GM12801 (cell line): Measurements from ENCODE around the gene DUS1L.

Experiments
- TF ChIP-seq, protein P1 (sequence below): IDR thresholded peaks from one replicate; pipeline ENCODE4 v1.5.1; 2011; ENCODE audit warnings: control low read depth; ENCODE audit not compliant: insufficient read length; ENCODE audit errors: extremely low read depth

Gene DUS1L

DNA sequence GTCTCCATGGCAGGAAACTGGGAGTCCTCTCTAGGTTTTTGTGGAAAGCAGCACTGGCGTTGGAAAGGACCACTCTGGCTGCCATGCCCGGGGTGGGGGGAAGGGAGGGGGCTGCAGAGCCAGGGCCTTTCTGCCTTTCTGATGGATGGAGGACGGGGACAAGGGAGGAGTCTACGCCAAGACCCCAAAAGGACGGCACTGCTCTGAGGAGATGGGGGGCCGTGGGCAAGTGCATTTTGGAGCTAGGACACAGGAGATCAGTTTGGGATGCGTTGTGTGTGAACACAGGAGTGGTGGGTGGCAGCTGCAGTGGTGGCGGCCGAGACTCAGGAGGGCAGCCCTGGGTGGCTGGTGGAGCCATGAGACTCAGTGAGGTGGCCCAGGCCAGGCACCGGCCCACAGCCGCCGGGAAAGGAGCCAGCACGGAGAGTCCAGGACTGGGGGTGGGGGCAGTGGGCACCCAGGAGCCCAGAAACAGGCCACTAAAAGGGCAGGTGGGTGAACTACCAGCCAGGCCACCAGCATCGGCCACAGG, 45.0 kb downstream of the DUS1L start:
- TF ChIP-seq, protein P1, sequence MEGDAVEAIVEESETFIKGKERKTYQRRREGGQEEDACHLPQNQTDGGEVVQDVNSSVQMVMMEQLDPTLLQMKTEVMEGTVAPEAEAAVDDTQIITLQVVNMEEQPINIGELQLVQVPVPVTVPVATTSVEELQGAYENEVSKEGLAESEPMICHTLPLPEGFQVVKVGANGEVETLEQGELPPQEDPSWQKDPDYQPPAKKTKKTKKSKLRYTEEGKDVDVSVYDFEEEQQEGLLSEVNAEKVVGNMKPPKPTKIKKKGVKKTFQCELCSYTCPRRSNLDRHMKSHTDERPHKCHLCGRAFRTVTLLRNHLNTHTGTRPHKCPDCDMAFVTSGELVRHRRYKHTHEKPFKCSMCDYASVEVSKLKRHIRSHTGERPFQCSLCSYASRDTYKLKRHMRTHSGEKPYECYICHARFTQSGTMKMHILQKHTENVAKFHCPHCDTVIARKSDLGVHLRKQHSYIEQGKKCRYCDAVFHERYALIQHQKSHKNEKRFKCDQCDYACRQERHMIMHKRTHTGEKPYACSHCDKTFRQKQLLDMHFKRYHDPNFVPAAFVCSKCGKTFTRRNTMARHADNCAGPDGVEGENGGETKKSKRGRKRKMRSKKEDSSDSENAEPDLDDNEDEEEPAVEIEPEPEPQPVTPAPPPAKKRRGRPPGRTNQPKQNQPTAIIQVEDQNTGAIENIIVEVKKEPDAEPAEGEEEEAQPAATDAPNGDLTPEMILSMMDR, result no peak

DNA sequence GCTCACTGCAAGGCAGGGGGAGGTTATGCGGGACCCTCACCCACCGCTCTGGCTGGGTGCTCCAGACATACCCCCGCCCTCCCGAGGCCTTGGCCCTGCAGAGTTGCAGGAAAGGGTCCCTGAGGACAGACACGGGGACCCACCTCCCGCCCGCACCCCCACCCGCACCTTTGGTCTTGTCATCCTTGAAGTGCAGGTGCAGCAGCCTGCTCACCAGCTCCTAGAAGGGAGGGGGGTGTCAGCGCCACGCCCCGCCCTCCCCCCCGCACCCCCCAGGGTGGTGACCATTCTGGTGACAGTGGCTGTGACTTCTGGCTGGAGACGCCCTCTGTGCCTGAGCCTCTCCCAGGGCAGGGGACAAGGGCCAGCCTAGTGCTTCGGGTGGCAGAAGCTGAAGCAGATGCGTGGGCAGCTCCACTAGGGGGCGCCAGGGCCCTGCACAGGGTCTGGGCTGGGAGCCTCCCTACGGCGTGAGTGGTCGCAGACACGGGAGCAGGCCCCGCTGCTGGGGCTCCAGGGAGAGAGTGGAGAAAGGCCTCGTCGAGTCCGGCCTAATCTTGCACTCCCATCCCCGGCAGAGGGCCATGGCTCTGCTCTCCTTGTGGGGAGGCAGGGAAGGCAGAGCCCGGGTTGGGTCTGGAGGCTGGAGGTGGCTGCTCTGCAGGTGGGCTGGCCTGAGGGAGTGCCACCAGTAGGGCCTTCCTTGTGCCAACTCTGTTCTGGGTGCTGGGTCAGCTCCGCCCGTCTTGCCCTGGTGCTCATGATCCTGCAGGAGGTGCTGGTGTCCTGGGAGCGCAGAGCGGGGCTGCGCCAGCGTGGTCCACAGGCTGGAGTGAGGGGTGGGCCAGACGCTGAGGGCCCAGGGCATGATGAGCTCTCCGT, 45.7 kb downstream of the DUS1L start:
- TF ChIP-seq, protein P1, result no peak

DNA sequence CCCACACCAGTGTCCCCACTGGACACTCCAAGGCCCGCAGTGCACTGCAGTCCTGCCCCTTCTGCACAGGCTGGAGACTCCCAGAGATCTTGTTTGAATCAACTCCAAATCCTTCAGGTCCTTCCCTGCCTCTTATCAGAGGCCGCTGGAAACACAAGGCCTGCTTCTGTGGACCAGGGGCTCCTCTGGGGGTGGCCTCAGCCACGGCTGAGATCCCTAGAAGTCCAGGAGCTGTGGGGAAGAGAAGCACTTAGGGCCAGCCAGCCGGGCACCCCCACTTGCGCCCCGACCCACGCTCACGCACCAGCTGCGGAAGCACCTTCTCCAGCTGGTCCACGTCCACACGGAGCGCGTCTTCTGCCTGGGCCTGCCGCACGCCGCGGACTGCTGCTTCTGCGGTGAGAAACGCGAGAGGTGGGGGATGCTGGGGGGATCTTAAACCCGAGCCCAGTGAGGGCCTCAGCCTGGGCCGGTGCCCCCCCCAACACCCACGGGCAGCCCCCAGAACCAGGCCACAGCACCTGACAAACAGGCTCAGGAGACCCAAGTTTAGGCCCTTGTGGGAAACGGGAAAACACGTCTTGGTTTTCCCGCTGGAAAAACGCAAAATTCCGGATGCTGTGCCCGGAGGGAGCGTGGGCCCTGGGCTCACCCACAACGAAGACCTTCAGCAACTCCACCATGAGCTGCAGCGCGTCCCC, 46.5 kb downstream of the DUS1L start:
- TF ChIP-seq, protein P1, result no peak

DNA sequence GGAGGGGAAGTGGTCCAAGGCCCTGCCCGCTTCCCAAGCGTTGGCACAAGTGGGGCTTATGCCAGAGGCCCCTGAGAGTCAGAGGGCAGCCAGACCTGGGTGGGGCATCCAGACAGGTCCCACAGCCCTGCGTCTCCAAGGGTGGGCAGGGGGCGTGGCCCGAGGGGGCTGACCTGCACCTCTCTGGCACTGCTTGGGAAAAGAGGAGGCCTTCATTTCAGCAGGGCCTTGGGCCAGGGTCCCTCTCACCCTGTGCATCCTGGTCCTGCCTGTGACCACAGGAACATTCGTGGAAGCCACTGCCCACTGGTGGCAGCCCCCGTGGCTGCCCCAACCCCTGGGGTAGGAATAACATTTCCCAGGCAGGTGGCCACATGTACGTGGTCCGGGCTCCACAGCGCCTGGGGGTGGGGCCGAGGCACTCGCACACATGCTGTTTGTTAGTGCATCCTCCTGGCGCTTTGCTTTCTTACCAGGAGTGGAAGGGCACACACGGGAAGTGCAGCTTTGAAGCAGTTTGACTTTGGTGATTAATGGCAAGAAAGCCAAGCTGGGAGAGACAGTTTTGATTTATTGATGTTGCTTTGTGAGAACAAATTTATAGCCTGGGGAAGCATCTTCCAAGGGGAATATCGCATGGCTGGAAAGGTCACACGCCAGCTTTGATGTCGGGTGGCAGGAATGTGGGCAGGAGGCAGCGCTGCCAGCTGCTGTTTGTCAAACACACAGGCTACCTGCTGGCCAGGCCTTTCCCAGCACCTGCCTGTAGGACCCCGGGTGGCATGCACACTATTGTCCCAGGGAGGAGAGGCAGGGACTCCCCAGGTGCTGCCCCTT, 47.2 kb downstream of the DUS1L start:
- TF ChIP-seq, protein P1, result no peak

DNA sequence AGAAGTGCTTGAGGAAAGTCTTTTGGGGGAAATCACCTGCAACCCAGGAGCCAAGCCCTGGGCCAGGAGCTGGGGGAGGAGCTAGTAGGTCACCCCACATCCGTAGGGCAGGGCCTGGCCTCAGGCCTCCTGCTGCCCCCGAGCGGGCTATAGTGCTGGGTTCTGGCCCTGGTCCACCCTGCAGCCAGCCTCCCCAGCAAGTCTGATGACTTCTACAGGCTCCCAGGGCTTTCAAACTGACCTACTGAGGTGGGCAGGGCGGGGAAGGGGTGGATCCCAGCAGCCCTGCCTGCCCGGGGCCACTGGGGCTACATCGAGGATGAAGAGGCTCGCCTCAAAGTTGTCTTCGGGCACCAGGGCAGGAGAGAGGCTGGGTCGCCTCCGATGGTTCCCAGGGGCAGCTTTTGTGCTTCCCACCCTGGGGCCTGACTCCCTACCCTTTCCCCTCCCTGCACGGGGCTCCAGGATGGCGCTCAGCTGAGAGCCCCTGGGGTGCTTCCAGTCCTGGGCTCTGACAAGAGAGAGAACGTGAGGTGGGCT, 47.9 kb downstream of the DUS1L start:
- TF ChIP-seq, protein P1, result no peak

DNA sequence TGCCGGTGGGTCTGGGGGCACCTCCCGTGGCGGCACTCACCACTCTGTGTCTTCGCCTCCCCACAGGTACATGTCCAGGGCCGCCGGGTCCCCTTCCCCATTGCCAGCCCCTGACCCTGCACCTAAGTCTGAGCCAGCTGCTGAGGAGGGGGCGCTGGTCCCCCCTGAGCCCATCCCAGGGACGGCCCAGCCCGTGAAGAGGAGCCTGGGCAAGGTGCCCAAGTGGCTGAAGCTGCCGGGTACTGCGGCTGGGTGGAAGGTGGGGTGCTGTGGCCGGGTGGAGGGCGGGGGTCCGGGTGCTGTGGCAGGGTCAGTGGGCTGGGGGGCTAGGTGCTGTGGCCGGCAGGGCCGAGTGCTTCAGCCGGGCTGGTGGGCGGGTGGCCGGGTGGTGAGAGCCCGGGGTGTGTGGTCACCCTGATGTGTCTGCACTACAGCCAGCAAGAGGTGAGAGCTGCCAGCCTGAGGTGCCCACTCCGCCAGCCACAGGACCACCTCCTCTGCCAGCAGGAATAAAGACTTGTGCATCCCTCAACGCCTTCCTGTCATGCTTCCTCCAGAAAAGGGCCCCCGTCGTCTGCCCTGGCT, 48.6 kb downstream of the DUS1L start:
- TF ChIP-seq, protein P1, result no peak
